Measurements from ENCODE around the gene ENSA. TPM values are rescaled to one million over a fixed set of nuclear protein-coding genes. Genes with fewer than 3 reads are reported as not detected.
"Not testable (repeated sequence)": the region's sequence is repeated elsewhere in the genome, so short reads cannot be mapped to it uniquely, and the experiment has no call there.

The ENSA gene
- total RNA-seq, 4 donors from 2014 or later: 122 to 224 (median 130) TPM

DNA sequence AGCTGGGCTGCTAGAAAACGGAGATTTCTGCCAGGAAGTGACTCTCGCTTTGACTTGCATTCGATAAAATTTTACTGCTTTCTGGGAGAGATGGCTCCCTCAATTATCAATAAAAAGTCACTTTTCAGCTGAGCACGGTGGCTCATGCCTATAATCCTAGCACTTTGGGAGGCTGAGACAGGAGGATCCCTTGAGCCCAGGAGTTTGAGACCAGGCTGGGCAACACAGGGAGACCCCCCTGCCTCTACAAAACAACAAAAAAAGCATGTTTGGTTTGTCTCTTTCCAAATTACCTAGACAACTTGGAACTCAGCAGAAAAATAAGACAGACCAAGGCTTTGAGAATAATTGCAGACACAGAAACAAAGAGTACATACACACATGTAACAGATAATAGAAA lies 12.9 kb upstream of the ENSA start:
- Histone ChIP-seq H3K36me3 (no peaks in the 10 kb centered on the region), H3K4me1 (no peaks in the 10 kb centered on the region), H3K9me3 (no peaks in the 10 kb centered on the region), H3K27ac (no peak overlapping the region), H3K27me3 (no peaks in the 10 kb centered on the region), H3K4me3 (no peak overlapping the region)
- no peak for DNase-seq
- TF ChIP-seq POLR2A (IDR thresholded peaks at IDR 0.05): no peak
- TF ChIP-seq, protein P1, sequence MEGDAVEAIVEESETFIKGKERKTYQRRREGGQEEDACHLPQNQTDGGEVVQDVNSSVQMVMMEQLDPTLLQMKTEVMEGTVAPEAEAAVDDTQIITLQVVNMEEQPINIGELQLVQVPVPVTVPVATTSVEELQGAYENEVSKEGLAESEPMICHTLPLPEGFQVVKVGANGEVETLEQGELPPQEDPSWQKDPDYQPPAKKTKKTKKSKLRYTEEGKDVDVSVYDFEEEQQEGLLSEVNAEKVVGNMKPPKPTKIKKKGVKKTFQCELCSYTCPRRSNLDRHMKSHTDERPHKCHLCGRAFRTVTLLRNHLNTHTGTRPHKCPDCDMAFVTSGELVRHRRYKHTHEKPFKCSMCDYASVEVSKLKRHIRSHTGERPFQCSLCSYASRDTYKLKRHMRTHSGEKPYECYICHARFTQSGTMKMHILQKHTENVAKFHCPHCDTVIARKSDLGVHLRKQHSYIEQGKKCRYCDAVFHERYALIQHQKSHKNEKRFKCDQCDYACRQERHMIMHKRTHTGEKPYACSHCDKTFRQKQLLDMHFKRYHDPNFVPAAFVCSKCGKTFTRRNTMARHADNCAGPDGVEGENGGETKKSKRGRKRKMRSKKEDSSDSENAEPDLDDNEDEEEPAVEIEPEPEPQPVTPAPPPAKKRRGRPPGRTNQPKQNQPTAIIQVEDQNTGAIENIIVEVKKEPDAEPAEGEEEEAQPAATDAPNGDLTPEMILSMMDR (IDR thresholded peaks at IDR 0.05): no peak
- intact Hi-C loops (cut with DNase I; ENCODE audit: low total_unique reads): no loop called here

DNA sequence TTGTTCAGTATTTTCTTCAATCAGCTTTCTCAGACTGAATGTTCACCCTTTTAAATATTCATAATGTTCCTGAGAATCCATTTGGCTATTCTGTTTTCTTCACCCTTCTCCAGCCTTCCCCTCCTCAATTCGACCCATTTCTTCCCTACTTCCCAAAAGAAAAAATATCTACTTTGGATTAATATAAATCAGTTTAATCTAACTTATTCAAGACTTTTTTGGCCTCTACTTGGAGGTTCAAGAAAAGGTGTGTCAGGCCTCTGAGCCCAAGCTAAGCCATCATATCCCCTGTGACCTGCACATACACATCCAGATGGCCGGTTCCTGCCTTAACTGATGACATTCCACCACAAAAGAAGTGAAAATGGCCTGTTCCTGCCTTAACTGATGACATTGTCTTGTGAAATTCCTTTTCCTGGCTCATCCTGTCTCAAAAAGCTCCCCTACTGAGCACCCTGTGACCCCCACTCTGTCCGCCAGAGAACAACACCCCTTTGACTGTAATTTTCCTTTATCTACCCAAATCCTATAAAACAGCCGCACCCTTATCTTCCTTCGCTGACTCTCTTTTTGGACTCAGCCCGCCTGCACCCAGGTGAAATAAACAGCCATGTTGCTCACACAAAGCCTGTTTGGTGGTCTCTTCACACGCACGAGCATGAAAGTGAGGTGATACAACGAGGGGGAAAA lies 11.9 kb upstream of the ENSA start:
- H3K4me3 ChIP-seq; intact Hi-C loops (cut with DNase I; ENCODE audit: low total_unique reads); H3K27ac ChIP-seq; H3K36me3 ChIP-seq; DNase-seq; H3K9me3 ChIP-seq; H3K4me1 ChIP-seq; H3K27me3 ChIP-seq: not testable (repeated sequence)

DNA sequence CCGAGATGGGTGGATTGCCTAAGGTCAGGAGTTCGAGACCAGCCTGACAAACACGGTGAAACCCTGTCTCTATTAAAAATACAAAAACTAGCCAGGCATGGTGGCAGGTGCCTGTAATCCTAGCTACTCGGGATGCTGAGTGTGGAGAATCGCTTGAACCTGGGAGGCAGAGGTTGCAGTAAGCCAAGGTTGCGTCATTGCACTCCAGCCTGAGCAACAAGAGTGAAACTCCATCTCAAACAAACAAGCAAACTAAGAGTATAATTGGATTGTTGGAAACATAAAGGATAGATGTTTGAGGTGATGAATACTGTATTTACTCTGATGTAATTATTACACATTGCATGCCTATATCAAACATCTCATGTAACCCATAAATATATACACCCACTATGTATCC lies 9.0 kb upstream of the ENSA start:
- intact Hi-C loops (cut with DNase I; ENCODE audit: low total_unique reads); H3K27ac ChIP-seq; DNase-seq; H3K4me1 ChIP-seq; H3K36me3 ChIP-seq; H3K27me3 ChIP-seq; H3K4me3 ChIP-seq; H3K9me3 ChIP-seq: not testable (repeated sequence)

DNA sequence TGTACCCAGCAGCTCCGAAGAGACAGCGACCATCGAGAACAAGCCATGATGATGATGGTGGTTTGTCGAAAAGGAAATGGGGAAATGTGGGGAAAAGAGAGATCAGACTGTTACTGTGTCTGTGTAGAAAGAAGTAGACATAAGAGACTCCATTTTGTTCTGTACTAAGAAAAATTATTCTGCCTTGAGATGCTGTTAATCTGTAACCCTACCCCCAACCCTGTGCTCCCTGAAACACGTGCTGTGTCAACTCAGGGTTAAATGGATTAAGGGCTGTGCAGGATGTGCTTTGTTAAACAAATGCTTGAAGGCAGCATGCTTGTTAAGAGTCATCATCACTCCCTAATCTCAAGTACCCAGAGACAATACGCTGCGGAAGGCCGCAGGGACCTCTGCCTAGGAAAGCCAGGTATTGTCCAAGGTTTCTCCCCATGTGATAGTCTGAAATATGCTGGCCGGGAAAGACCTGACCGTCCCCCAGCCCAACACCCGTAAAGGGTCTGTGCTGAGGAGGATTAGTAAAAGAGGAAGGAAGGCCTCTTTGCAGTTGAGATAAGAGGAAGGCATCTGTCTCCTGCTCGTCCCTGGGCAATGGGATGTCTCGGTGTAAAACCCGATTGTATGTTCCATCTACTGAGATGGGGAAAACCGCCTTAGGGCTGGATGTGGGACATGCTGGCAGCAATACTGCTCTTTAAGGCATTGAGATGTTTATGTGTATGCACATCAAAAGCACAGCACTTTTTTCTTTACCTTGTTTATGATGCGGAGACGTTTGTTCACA lies 5.6 kb upstream of the ENSA start:
- intact Hi-C loops (cut with DNase I; ENCODE audit: low total_unique reads): loop anchor here (5.0 kb wide), 1 partner anchor 78 kb away; no protein-coding TSS in a partner anchor
- not testable (repeated sequence) for H3K9me3 ChIP-seq, H3K27ac ChIP-seq, DNase-seq, H3K36me3 ChIP-seq, H3K4me1 ChIP-seq, H3K4me3 ChIP-seq, H3K27me3 ChIP-seq

DNA sequence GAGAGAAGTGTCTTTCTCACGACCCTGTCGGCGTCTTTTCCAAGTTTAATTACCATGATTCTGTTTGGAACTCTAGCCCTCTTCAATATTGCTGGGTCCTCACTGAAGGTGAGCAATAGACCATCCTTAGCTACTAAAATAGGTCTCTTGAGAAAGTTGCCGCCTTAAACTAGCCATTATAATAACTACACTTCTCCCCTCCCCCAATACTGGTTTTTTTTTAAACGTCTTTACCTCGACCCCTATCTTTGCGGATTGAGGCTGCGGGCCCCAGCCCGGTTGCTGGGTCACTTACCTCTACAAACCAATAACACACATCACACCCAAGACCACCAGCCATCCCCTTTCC lies 672 bp downstream of the ENSA start:
- H3K4me1 ChIP-seq: peaks cover 0 to 8% of the 10 kb centered on the region in 2 donors
- H3K27me3 ChIP-seq: no peaks in the 10 kb centered on the region
- intact Hi-C loops (cut with DNase I; ENCODE audit: low total_unique reads): no loop called here
- H3K27ac ChIP-seq: peak overlapping the region; percentile 99
- peak overlapping the region; percentile 70 to 87 for H3K4me3 ChIP-seq
- no peaks in the 10 kb centered on the region for H3K9me3 ChIP-seq
- no peaks in the 10 kb centered on the region for H3K36me3 ChIP-seq
- no peak for TF ChIP-seq POLR2A (IDR thresholded peaks at IDR 0.05)
- TF ChIP-seq, protein P1 (IDR thresholded peaks at IDR 0.05): no peak
- no peak for DNase-seq

DNA sequence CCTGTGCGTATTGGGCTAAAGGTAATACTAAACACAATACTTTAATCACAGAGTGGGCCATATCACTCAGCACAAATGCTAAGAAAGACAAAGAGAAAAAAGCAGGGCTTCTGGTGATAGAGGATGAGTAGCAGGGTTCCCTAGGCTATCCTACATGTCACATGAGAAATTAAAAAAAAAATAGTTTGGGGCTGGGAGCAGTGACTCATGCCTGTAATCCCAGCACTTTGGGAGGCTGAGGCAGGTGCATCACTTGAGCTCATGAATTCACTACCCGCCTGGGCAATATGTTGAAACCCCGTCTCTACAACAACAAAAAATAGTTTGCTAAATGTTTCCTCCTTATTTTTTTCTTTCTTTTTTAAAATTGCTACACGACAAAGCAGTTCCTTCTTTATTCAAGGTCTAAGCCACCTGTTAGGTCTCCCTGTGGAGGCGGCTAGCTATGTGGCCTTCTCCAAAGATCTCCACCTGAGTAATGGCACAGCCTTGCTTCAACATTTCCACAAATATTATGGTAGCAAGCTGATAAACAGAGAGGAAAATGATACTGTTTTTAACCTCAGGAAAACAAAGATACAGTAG lies 1.5 kb downstream of the ENSA start:
- no peaks in the 10 kb centered on the region for H3K9me3 ChIP-seq
- H3K36me3 ChIP-seq: no peaks in the 10 kb centered on the region
- H3K4me3 ChIP-seq: peak overlapping the region in 1 of 2 donors; percentile 70
- no peak for DNase-seq
- intact Hi-C loops (cut with DNase I; ENCODE audit: low total_unique reads): no loop called here
- peaks cover 0 to 8% of the 10 kb centered on the region in 2 donors for H3K4me1 ChIP-seq
- H3K27me3 ChIP-seq: no peaks in the 10 kb centered on the region
- peak overlapping the region in 1 of 2 donors; percentile 99 for H3K27ac ChIP-seq
- TF ChIP-seq, protein P1 (IDR thresholded peaks at IDR 0.05): no peak
- no peak for TF ChIP-seq POLR2A (IDR thresholded peaks at IDR 0.05)
